RKO (cell line): ENCODE data around the gene RNF112.
"Not testable (repeated sequence)": the region's sequence is repeated elsewhere in the genome, so short reads cannot be mapped to it uniquely, and the experiment has no call there.

Source experiments
- DNase-seq: peaks from one replicate; pipeline ENCODE4 v3.0.0-alpha.2; 2016; ENCODE audit warnings: low spot score

The RNF112 gene

GRCh38 chr17:19448341-19449268 lies 37.6 kb downstream of the RNF112 start:
- DNase-seq = peak; percentile 14

- DNase-seq = no peak
Observed at GRCh38 chr17:19449656-19450055, 38.6 kb downstream of the RNF112 start.

- no peak for DNase-seq
Observed at GRCh38 chr17:19453296-19453695, 42.3 kb downstream of the RNF112 start.

- DNase-seq = no peak
Observed at GRCh38 chr17:19454074-19454473, 43.0 kb downstream of the RNF112 start.

GRCh38 chr17:19456016-19456927 lies 45.2 kb downstream of the RNF112 start:
- no peak for DNase-seq

GRCh38 chr17:19457046-19457445 lies 46.0 kb downstream of the RNF112 start:
- DNase-seq = no peak

GRCh38 chr17:19457830-19458271 lies 46.8 kb downstream of the RNF112 start:
- no peak for DNase-seq

GRCh38 chr17:19458481-19458880 lies 47.4 kb downstream of the RNF112 start:
- not testable (repeated sequence) for DNase-seq

GRCh38 chr17:19459018-19459655 lies 48.1 kb downstream of the RNF112 start:
- not testable (repeated sequence) for DNase-seq

- no peak for DNase-seq
Observed at GRCh38 chr17:19460700-19461099, 49.7 kb downstream of the RNF112 start.

GRCh38 chr17:19461116-19461515 lies 50.1 kb downstream of the RNF112 start:
- DNase-seq = no peak

- DNase-seq = no peak
Observed at GRCh38 chr17:19461681-19462080, 50.6 kb downstream of the RNF112 start.

- not testable (repeated sequence) for DNase-seq
Observed at GRCh38 chr17:19462456-19463035, 51.5 kb downstream of the RNF112 start.

- DNase-seq = no peak
Observed at GRCh38 chr17:19464031-19465026, 53.3 kb downstream of the RNF112 start.
